ENCODE measurements around the gene C11orf21.
A peak's percentile ranks its signal among the peaks of the same experiment; 100 is the strongest.

The C11orf21 gene

GRCh38 chr11:2265854-2266585 lies 35.7 kb downstream of the C11orf21 start:
- ChIA-PET POLR2A (ENCODE audit: low non-redundant PET) (no interaction called here), CTCF (no interaction called here)
- no peak for TF ChIP-seq CTCF (conservative IDR thresholded peaks at IDR 0.05; ENCODE audit: low read depth)
- H3K27ac ChIP-seq, result peak overlapping the region; percentile 27
- no peak for DNase-seq (ENCODE audit: low spot score)

GRCh38 chr11:2265396-2265795 lies 36.3 kb downstream of the C11orf21 start:
- CTCF ChIA-PET, result no interaction called here
- POLR2A ChIA-PET (ENCODE audit: low non-redundant PET), result no interaction called here
- peak overlapping the region; percentile 27 for H3K27ac ChIP-seq
- no peak for TF ChIP-seq CTCF (conservative IDR thresholded peaks at IDR 0.05; ENCODE audit: low read depth)
- DNase-seq (ENCODE audit: low spot score), result no peak

DNA sequence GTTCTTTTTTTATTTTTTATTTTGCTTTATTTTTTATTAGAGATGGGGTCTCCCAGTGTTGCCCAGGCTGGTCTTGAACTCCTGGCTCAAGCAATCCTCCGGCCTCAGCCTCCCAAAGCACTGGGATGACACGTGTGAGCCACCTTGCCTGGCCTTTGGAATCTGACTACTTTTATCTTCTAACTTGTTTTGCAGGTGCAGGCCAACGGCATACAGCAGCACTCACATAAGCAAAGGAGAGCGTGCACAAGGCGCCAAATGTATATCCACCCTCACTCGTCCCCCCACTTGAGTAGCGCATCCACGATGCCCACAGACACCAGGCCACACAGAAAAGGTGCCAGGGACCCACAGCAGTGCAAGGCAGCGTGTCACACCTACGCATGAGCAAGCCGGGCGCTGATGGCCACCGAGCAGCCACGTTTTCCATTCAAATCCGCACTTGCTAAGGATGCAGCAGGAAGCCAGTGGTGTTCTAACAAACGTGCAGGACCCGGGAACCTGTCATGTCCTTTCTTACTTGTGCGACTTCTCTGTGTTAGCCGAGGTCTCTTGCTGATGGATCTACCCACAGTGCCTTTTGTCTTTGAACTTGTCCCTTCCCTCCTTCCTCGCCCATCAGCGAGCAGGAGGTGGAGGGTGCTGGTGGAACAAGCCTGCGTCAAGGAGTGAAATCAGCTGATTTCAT lies 37.2 kb downstream of the C11orf21 start:
- CTCF ChIA-PET, result no interaction called here
- H3K27ac ChIP-seq, result no peak overlapping the region
- no peak for TF ChIP-seq CTCF (conservative IDR thresholded peaks at IDR 0.05; ENCODE audit: low read depth)
- no peak for DNase-seq (ENCODE audit: low spot score)
- POLR2A ChIA-PET (ENCODE audit: low non-redundant PET), result no interaction called here

DNA sequence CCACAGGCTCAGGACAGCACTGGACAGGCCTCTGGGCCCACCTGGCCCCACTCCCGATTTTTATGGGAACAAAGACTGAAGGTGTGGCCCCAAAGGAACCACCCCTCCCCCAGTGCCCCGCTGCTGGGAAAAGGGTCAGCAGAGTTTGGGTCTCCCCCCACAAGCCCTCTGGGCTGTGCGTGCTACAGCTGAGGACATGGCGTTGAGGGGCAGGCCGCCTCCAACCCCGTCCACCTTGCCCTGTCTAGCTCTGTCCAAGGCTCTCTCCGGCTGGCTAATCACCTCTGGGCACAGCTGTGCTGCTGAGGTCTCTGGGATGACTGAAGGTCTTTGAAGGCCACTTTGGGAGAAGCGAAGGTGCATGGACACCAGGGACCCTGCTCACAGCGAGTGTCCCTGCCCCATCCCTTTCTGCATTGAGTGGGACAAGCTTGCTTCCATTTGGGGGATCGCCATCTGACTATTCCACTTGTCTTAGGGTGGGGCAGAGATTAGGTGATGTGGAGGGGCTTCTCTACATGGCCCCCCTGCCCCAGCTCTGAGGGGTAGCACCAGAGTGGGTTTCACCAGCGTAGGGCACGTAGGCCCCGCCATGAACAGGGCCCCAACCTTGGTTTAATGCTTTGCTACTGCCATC lies 37.9 kb downstream of the C11orf21 start:
- ChIA-PET CTCF (interaction anchor here (0.8 kb wide), 1 partner anchor 36 kb away, joined by 3 read pairs; no protein-coding TSS in a partner anchor), POLR2A (ENCODE audit: low non-redundant PET) (no interaction called here)
- TF ChIP-seq CTCF (conservative IDR thresholded peaks at IDR 0.05; ENCODE audit: low read depth), result no peak
- DNase-seq (ENCODE audit: low spot score), result no peak
- H3K27ac ChIP-seq, result no peak overlapping the region

DNA sequence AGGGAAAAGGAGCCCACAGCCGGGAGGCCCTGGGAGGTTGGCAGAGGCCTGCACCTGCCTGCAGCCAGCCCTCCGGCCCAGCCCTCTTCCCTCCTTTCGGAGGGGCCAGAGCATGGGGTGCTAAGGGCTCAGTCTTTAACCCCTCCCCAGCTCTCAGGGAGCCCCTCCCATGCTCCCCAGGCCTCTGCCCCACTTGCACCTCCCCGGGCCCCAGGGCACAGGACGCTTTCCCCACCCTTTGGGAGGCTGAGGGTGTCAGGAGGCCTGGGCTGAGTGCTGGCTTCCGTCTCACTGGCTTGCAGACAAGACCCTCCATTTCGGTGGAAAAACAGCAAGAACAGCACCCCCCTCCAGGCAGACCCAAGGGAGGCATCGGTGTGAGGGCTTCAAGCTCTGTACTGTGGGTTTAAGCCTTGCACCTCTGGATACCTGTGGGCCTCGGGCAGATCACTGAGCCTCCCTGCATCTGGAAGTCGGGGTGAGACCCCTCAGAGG lies 38.6 kb downstream of the C11orf21 start:
- ChIA-PET POLR2A (ENCODE audit: low non-redundant PET) (no interaction called here), CTCF (interaction anchor here (0.8 kb wide), 1 partner anchor 36 kb away, joined by 3 read pairs; no protein-coding TSS in a partner anchor)
- no peak for TF ChIP-seq CTCF (conservative IDR thresholded peaks at IDR 0.05; ENCODE audit: low read depth)
- H3K27ac ChIP-seq, result no peak overlapping the region
- DNase-seq (ENCODE audit: low spot score), result no peak

DNA sequence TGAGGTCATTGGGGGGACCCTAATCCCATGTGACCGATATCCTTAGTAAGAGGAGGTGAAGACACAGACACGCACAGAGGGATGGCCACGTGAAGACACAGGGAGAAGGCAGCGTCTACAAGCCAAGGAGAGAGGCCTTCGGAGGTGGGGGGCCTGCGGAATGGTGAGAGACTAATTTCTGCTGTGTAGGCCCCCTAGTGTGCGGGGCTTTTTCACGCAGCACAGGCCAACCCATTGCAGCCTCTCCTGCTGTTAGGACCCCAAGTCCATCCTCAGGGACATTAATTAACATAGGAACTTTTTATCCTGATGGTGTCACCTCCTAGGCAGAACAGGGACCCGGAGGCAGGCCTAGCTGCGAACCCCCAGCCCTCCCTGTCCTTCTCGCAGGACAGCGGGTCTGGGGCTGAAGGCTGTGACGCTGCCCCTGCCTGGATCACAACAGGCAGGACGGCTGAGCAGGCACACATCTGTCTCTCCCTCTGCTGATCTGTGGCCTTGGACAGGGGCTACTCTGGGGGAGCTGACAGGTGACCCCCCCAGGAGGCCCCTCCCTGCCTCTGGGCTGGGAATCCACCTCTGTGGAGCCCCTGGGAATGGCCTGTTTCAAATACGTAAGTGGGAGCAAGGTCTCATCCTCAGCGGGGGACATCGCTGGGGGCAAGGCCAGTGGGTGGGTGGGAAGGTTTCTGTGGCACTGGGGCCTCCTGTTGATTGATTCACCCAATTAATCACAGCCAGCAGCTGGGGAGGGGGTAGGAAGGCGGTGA lies 39.2 kb downstream of the C11orf21 start:
- CTCF ChIA-PET, result no interaction called here

More for the DNA sequence above, 39.2 kb downstream of the C11orf21 start:
- TF ChIP-seq CTCF (conservative IDR thresholded peaks at IDR 0.05; ENCODE audit: low read depth), result no peak
- no peak for DNase-seq (ENCODE audit: low spot score)
- POLR2A ChIA-PET (ENCODE audit: low non-redundant PET), result no interaction called here
- no peak overlapping the region for H3K27ac ChIP-seq

All from RWPE1 (cell line).